ENCODE results near the gene SKIDA1. TPM values are rescaled to one million over a fixed set of nuclear protein-coding genes. Genes with fewer than 3 reads are reported as not detected.

Gene SKIDA1
- total RNA-seq, 1 donor from 2014 or later: 0.05 TPM

DNA sequence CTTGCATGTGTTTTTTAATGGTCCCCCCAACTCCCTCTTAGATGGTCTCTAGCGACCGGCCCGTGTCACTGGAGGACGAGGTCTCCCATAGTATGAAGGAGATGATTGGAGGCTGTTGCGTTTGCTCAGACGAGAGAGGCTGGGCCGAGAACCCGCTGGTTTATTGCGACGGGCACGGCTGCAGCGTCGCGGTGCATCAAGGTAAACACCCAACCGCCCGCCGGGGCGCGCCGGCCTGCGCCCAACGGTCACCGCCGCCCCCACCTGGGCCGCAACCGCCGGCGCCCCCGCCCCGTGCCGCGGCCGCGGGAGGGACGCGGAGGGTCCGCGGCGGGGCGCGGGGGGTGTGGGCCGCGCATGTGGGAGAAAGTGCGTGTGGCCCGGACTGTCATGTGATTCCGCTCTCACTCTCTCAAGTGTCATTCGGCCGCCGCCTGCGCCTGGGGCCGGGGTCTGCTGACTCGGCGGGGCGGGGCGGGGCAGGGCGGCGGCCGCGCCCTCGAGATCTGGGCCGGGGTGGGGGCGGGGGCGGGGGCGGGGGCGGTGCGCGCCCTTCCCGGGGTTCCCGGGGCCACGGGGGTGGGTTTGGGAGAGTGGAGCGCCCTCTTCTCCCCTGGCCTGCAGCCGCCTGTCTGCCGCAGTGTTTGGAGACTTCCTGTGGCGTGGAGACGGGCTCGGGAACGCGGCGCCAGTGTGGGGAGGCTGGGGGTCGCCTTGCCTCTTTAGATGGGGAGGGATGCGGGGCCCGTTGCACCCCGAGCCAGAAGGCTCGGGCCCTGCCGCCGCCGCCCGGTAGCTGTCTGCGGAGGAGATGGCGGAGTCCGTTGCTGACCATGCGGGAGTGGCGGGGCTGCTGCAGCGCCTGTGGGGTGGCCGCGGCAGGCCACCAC lies 9.4 kb upstream of the SKIDA1 start:
- peak overlapping the region; percentile 89 for H3K27ac Mint-ChIP-seq
- DNase-seq (ENCODE audit: low spot score): peak; percentile 39
- H3K27me3 Mint-ChIP-seq (ENCODE audit: insufficient read depth): peaks cover 9% of the 10 kb centered on the region
- no peaks in the 10 kb centered on the region for H3K9me3 Mint-ChIP-seq
- peak overlapping the region; percentile 87 for H3K4me3 Mint-ChIP-seq
- H3K4me1 Mint-ChIP-seq (ENCODE audit: low read depth): peaks cover 17% of the 10 kb centered on the region
- intact Hi-C loops (cut with micrococcal nuclease): loop anchor here (1.0 to 5.0 kb wide), 8 partner anchors 46 to 902 kb away; partner anchors contain the start of genes BMI1 and DNAJC1
- H3K36me3 Mint-ChIP-seq (ENCODE audit: low read depth): peaks cover 7% of the 10 kb centered on the region

DNA sequence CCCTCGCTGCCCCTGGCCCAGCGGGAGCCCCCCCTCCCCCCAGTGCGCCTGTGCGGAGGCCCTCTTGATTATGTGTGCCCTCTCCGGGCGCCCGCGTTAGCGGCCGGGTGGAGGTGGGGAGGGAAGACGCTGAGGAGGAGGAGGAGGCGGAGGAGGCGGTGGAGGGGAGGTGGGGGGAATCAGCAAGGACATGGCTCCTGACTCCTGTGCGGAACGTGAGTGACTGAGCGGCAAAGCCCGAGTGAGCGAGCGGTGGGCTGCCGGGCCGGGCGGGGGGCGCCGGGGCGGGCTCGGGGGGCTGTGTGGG lies 8.8 kb upstream of the SKIDA1 start:
- H3K4me3 Mint-ChIP-seq: peak overlapping the region; percentile 87
- peaks cover 17% of the 10 kb centered on the region for H3K4me1 Mint-ChIP-seq (ENCODE audit: low read depth)
- peak overlapping the region; percentile 89 for H3K27ac Mint-ChIP-seq
- DNase-seq (ENCODE audit: low spot score): no peak
- no peaks in the 10 kb centered on the region for H3K9me3 Mint-ChIP-seq
- peaks cover 7% of the 10 kb centered on the region for H3K36me3 Mint-ChIP-seq (ENCODE audit: low read depth)
- H3K27me3 Mint-ChIP-seq (ENCODE audit: insufficient read depth): peaks cover 14% of the 10 kb centered on the region
- intact Hi-C loops (cut with micrococcal nuclease): loop anchor here (1.0 to 5.0 kb wide), 8 partner anchors 47 to 903 kb away; partner anchors contain the start of genes BMI1 and DNAJC1

DNA sequence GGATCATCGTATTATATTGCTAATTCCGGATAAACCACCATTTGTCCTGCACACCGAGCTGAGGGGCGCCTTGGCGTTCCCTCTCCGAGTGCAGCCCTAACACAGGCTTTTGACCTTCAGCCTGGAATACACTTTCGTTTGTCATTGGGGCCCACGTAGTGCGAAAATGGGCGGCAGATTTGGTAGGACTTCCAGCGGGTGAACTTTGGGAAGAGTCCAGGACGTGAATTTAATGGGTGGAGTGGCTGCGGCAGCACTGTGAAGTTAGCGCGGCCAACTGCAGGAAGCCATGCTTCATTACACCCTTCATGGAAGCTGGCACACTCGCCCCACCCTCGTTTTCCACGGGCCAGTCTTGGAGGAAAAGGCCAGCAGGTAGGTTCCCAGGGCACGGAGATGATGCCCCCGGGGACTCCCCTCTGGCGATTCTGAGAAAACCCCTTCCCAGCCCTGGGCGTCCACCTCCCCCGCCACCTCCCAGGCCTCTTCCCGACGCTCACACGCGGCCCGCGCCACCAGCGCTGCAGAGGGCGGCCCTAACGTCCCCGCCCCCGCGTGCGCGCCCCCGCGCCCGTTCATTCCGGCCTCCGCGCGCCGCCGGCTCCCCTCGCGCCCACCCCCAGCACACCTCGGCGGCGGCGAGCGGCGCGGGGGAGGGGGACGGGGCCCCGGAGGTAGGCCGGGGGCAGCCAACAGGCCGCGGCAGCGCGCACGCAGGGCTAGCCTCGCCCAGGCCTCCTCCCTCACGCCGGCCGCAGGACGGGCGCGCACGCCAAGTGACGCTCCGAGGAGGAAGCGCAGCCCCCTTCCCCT lies 8.2 kb upstream of the SKIDA1 start, which contains the start of gene MLLT10:
TSS of gene MLLT10 (plus strand) at position 766 of the 813 bp plus-strand sequence. CDS start 413 bp downstream, outside the sequence.
- peaks cover 17% of the 10 kb centered on the region for H3K4me1 Mint-ChIP-seq (ENCODE audit: low read depth)

DNA sequence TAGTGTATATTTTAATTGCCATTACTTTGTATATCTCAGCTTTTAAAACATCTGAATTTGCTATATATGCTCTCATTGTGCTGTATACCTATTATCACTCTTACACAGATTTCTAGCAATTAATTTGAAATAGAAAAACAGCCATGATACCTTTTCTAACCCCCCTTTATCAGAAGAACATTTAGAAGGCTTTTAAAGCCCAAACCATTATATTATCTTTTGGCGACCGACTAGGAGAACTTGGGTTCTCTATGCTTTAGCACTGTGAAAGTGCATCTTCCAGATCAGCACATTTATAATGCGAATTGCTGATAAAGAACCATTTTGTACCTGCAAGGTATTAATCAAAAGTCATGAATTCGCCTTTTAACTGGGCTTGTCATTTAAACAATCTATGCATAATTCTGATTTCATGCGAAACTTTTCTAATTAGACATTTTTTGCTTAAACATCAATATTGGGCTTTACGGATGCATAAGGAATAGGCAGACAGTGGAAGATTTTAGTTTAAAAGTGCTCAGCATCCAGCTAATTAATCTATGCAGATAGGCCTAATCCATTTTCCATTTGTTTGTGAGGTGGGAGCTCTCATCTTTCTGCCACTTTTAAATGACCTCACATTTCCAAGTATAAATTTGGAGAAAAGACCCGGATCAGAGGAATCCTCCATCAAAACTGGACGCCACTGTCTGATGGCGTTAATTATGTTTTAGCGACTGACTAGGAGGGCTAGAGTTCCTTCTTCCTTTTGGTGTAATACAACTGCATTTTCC lies 7.4 kb upstream of the SKIDA1 start:
- intact Hi-C loops (cut with micrococcal nuclease): loop anchor here (1.0 to 5.0 kb wide), 7 partner anchors 8 to 808 kb away; partner anchors contain the start of genes BMI1 and SKIDA1
- Mint-ChIP-seq H3K4me1 (ENCODE audit: low read depth) (peaks cover 24% of the 10 kb centered on the region), H3K27me3 (ENCODE audit: insufficient read depth) (peaks cover 24% of the 10 kb centered on the region), H3K27ac (peak overlapping the region; percentile 90), H3K4me3 (peak overlapping the region; percentile 90), H3K9me3 (no peaks in the 10 kb centered on the region), H3K36me3 (ENCODE audit: low read depth) (peaks cover 3% of the 10 kb centered on the region)
- DNase-seq (ENCODE audit: low spot score): no peak

More for the DNA sequence above, 8.2 kb upstream of the SKIDA1 start, which contains the start of gene MLLT10:
- Mint-ChIP-seq H3K27me3 (ENCODE audit: insufficient read depth) (peaks cover 16% of the 10 kb centered on the region), H3K4me3 (peak within 1 kb of the TSS; percentile 90), H3K36me3 (ENCODE audit: low read depth) (peaks cover 6% of the 10 kb centered on the region), H3K9me3 (no peaks in the 10 kb centered on the region), H3K27ac (peak within 1 kb of the TSS; percentile 90)
- intact Hi-C loops (cut with micrococcal nuclease): loop anchor here (1.0 to 5.0 kb wide), 12 partner anchors 8 to 903 kb away; partner anchors contain the start of genes BMI1, DNAJC1 and SKIDA1
- peak; percentile 89 for DNase-seq (ENCODE audit: low spot score)

DNA sequence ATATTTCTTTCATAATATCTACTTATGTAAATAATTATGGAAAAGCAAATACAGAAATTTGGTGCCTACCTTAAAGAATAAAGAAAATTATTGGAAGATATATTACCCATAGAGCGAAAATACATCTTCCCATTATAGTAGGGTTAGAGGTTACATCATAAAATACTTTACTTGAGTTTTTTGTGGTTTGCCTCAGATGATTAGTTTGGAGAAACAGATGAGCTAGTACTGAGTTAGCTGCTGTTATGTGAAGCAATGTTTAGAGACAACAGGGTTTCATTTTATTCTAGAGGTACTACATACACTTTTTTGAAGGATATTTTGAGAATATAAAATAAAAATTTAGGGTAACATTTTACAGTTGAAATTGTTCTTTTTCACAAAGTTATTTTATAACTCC lies 5.7 kb upstream of the SKIDA1 start:
- Mint-ChIP-seq H3K27ac (no peak overlapping the region), H3K27me3 (ENCODE audit: insufficient read depth) (peaks cover 36% of the 10 kb centered on the region), H3K4me1 (ENCODE audit: low read depth) (peaks cover 38% of the 10 kb centered on the region), H3K9me3 (no peaks in the 10 kb centered on the region), H3K4me3 (no peak overlapping the region), H3K36me3 (ENCODE audit: low read depth) (peaks cover 5% of the 10 kb centered on the region)
- intact Hi-C loops (cut with micrococcal nuclease): loop anchor here (5.0 kb wide), 3 partner anchors 171 to 791 kb away; partner anchors contain the start of gene BMI1
- DNase-seq (ENCODE audit: low spot score): no peak

DNA sequence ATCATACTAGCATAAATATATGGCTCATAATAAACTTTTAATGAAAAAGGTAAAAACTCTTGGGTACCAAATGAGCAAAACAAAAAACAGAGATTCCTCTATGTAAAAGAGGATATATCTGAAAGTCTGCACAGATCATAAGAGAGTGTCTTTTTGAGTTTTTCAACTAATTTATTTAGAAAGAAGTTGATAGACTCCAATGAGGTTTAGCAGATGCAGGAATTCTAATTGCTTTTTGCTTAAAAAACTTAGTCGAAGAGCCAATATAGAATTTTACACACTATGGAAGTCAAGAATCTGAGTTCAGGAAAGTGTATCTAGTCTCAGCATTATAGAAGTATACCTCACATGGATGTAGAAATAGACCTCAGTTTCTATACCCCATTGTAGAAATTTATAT lies 5.2 kb upstream of the SKIDA1 start:
- H3K36me3 Mint-ChIP-seq (ENCODE audit: low read depth): peaks cover 5% of the 10 kb centered on the region
- no peaks in the 10 kb centered on the region for H3K9me3 Mint-ChIP-seq
- H3K27me3 Mint-ChIP-seq (ENCODE audit: insufficient read depth): peaks cover 36% of the 10 kb centered on the region
- H3K4me1 Mint-ChIP-seq (ENCODE audit: low read depth): peaks cover 37% of the 10 kb centered on the region
- H3K27ac Mint-ChIP-seq: no peak overlapping the region
- intact Hi-C loops (cut with micrococcal nuclease): loop anchor here (5.0 kb wide), 3 partner anchors 172 to 792 kb away; partner anchors contain the start of gene BMI1
- H3K4me3 Mint-ChIP-seq: no peak overlapping the region
- DNase-seq (ENCODE audit: low spot score): no peak

DNA sequence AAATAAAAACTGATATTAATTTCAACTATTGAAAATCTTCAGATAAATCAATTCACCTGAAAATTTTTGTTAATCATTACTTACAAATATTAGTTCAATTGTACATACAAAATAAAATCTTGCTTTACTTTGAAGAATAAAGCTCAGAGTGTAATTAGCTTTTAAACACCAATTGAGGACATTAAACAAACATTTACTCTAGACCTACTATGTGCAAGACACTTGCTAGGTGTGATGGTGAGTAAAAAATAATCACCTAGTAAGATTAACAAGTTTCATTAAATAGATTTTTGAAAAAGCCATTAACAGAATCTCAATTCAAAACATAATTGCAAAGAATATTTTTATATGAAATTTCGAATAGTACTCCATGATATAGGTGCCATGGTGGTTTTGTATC lies 4.7 kb upstream of the SKIDA1 start:
- DNase-seq (ENCODE audit: low spot score): no peak
- Mint-ChIP-seq H3K4me1 (ENCODE audit: low read depth) (peaks cover 38% of the 10 kb centered on the region), H3K9me3 (no peaks in the 10 kb centered on the region), H3K36me3 (ENCODE audit: low read depth) (peaks cover 5% of the 10 kb centered on the region), H3K27ac (no peak overlapping the region), H3K27me3 (ENCODE audit: insufficient read depth) (peaks cover 36% of the 10 kb centered on the region), H3K4me3 (no peak overlapping the region)
- intact Hi-C loops (cut with micrococcal nuclease): loop anchor here (5.0 kb wide), 3 partner anchors 172 to 792 kb away; partner anchors contain the start of gene BMI1

DNA sequence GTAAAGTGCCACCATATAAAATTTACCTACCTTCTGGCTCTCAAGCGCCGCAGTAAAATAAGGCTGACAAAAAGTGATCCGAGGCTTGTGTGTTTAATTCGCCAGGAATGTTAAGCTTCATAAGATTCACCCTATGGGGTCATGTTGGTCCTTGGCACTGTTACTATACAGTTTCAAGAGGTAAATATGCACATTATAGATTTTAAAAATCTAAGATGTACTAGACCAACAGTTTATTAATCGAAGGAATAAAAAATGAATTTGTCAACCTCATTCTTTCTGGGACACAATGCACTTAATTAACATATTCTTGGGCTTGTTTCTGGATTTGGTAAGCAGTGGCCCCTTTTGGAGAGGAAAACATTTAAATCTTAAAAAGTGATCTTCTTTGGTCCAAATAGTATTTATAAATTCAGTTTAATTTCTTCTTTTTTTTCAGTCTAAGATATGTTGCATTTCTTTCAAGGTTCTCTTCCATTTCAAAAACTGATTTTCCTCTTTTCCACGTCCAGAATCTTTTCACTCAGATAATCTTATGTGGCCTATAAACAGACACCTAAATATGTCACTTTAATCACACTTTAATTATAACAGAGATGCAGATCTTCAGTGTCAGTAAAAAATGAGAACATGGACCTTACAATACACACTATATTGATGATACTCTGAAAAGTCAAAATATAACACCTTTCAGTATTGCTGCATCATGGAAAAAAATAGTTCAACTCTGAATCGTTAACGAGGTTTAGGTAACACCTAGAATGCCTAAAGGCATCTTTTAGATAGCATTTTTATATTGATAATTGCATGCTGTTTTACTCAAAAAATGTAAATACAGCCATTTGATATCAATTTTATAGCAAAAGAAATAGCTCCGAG lies 3.8 kb upstream of the SKIDA1 start:
- no peak for DNase-seq (ENCODE audit: low spot score)
- Mint-ChIP-seq H3K4me1 (ENCODE audit: low read depth) (peaks cover 45% of the 10 kb centered on the region), H3K9me3 (no peaks in the 10 kb centered on the region), H3K27me3 (ENCODE audit: insufficient read depth) (peaks cover 42% of the 10 kb centered on the region), H3K4me3 (no peak overlapping the region), H3K36me3 (ENCODE audit: low read depth) (peaks cover 5% of the 10 kb centered on the region), H3K27ac (no peak overlapping the region)
- intact Hi-C loops (cut with micrococcal nuclease): loop anchor here (10.0 kb wide), 3 partner anchors 354 to 1836 kb away; partner anchors contain the start of gene PIP4K2A

DNA sequence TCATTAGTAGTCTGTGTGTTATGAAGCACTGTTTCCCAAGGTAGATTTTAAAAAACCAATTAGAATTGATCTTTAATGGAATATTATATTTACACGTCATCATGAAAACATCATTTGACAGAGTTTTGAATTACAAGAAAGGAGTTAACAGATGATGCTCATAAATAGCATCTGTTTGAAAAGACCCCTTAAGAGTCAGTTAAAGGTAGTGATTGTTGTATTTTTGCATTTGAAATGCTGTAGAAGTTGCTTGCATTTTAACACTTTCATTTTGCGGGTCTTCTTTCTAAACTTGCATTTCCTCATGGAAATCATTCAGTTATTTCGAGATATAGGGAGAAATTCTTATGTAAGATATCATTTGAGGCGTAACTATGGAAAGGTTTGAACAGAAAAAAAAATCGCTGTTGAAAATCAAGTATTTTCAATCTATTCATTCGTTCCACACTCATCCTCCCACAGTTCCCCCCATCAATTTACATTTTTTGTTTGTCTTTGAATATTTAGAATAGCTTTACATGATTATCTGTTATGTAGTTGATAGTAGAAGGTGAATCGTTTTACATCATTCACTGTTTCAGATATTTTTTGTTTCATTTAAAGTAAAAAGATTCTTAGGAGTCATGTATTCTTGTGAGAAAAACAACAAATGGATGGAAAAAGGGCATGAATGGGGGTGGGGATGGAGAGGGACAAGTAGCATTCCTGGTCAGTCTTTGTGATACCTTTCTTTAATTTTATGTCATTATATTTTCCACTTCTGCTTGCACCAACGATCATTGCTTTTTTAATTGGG lies 3.0 kb upstream of the SKIDA1 start:
- DNase-seq (ENCODE audit: low spot score): no peak
- Mint-ChIP-seq H3K4me3 (no peak overlapping the region), H3K36me3 (ENCODE audit: low read depth) (peaks cover 8% of the 10 kb centered on the region), H3K4me1 (ENCODE audit: low read depth) (peaks cover 43% of the 10 kb centered on the region), H3K27ac (no peak overlapping the region), H3K27me3 (ENCODE audit: insufficient read depth) (peaks cover 46% of the 10 kb centered on the region), H3K9me3 (no peaks in the 10 kb centered on the region)
- intact Hi-C loops (cut with micrococcal nuclease): loop anchor here (10.0 kb wide), 3 partner anchors 354 to 1836 kb away; partner anchors contain the start of gene PIP4K2A

DNA sequence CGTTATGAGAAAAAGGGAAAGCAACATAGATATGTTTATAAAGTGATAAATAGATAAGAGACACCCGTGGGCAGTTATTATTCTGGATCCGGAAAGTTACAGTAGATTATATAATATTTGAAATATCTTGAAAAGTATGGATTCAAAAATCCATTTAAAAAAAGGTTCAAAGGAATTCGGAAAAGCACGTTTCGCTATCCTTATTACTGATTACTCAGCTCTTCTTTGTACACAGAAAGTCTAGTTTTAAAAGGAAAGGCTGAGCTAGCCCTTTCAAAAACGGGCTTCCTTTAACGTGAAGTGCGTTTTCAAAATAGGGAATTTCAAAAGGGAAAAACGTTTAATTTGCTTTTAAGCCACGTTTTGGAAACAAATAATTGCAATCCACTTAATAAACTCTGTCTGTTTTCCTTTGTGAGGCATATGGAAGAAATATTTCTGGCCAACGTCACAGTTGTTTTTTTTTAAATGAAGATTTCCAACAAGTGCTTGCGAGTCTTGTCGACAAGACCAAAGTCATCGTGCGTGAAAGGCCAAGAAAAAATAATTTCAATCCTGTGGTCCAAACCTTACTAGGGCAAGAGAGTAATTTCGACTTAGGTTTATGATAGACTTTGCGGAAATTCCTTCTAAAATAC lies 2.2 kb upstream of the SKIDA1 start:
- peak overlapping the region; percentile 67 for H3K4me3 Mint-ChIP-seq
- peak overlapping the region; percentile 55 for H3K27ac Mint-ChIP-seq
- peaks cover 9% of the 10 kb centered on the region for H3K36me3 Mint-ChIP-seq (ENCODE audit: low read depth)
- peaks cover 36% of the 10 kb centered on the region for H3K4me1 Mint-ChIP-seq (ENCODE audit: low read depth)
- no peak for DNase-seq (ENCODE audit: low spot score)
- H3K9me3 Mint-ChIP-seq: no peaks in the 10 kb centered on the region
- H3K27me3 Mint-ChIP-seq (ENCODE audit: insufficient read depth): peaks cover 46% of the 10 kb centered on the region
- intact Hi-C loops (cut with micrococcal nuclease): loop anchor here (10.0 kb wide), 3 partner anchors 353 to 1837 kb away; partner anchors contain the start of gene PIP4K2A
